Ovary (tissue), 3 donors: Measurements from ENCODE around the gene AKAP8L.

Experiments used
- POLR2A ChIP-seq: fragments of 450-650 bp; IDR thresholded peaks from one replicate; pipeline ENCODE4 v1.6.1; 2017; ENCODE audit warnings: antibody characterized with exemption, mild to moderate bottlenecking, moderate library complexity
- TF ChIP-seq, protein P1 (sequence below), 3 donors: fragments of 450-650 bp in 2 of 3; fragments of 200-600 bp in 1 of 3; IDR thresholded peaks; one replicate each; pipeline versions ENCODE4 v1.5.1 to v1.8.0; 2016 to 2022; ENCODE audit warnings: antibody characterized with exemption in 3 of 3, mild to moderate bottlenecking in 1 of 3
- donor health status: DM: no; HTN: no; CAD: no.

DNA sequence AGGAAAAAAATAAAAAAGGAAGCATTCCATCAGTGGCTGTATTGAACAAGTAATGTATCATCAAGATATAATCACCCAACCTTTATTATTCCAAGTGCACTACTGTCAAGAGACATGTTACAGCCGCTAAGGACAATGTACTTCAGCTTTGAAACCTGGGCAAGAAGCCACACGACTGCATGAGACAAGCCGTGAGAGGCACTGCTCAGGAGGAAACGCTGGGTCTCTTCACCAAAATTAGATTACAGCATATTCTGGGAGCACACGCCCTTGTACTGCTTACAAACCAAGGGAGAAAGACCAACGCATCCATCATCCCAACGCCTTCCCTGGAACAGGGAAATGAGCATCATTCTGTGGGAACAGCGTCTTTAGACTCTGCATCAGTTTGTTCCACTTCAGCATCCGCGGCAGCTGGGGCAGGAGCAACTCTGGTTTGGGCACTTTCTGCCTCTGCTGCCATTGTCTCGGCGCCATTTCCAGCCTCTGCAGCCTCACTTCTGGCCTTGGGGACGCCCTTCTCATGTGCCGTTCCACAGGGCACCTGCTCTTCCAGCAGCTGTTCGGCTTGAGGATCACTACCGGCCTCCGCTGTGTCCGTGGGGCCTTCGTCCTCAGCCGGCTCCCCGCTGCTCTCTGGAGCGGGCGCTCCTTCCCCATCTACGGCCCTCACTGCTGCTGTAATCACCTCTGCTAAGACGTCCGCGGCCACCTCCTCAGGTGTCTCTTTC, 64.1 kb downstream of the AKAP8L start:
- TF ChIP-seq, protein P1, sequence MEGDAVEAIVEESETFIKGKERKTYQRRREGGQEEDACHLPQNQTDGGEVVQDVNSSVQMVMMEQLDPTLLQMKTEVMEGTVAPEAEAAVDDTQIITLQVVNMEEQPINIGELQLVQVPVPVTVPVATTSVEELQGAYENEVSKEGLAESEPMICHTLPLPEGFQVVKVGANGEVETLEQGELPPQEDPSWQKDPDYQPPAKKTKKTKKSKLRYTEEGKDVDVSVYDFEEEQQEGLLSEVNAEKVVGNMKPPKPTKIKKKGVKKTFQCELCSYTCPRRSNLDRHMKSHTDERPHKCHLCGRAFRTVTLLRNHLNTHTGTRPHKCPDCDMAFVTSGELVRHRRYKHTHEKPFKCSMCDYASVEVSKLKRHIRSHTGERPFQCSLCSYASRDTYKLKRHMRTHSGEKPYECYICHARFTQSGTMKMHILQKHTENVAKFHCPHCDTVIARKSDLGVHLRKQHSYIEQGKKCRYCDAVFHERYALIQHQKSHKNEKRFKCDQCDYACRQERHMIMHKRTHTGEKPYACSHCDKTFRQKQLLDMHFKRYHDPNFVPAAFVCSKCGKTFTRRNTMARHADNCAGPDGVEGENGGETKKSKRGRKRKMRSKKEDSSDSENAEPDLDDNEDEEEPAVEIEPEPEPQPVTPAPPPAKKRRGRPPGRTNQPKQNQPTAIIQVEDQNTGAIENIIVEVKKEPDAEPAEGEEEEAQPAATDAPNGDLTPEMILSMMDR (IDR thresholded peaks at IDR 0.05), result no peak
- TF ChIP-seq POLR2A, result no peak
